ENCODE measurements around the gene KRTAP5-5. TPM values are rescaled to one million over a fixed set of nuclear protein-coding genes. Genes with fewer than 3 reads are reported as not detected.

The KRTAP5-5 gene
- total and polyA plus RNA-seq, 2 of the 13 experiments (the other 11 are each of a cell fraction or from before 2014, with no cell fraction given): not detected

DNA sequence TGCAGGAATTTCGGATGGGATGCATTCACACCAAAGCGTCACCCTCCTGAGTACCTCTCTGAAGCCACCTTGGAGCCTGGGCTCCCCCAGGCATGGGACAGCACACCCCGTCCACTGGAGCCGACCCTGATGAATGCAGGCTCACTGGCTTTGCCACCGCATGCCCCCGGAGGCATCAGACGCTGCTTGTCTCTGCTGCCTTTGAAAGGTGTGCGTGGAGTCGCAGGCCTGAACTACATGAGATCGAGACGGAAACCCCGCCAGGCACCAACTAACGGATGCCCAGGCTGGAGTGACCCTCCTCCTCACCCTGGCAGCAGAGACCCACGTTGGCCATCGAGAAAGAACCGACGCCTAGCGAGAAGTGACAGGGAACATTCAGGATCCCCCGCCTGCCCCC lies 22.5 kb downstream of the KRTAP5-5 start:
- no peak for FAIRE-seq
- no TSS peak for BruUV-seq (replicated peaks)
- H3K4me3 ChIP-seq (replicated peaks in 1 of 3; ENCODE audit: insufficient read depth in 1 of 3, low read depth in 2 of 3, low read length in 3 of 3): no peak overlapping the region
- peaks cover 0 to 8% of the 10 kb centered on the region in 2 experiments; a peak in 2 of 5 replicates for H3K27me3 ChIP-seq (ENCODE audit: control insufficient read depth in 1 of 2, insufficient read depth in 2 of 2, low read length in 2 of 2)
- H3K9ac ChIP-seq (ENCODE audit: insufficient read depth, low read depth, low read length): no peak overlapping the region
- WGBS (ENCODE audit: low lambda C conversion rate): 97% methylated on average over 10 of the region's 19 CpGs
- TF ChIP-seq ZNF430 (CRISPR knock-in tag; IDR thresholded peaks at IDR 0.05): 0 out of 2 replicates have a peak, but pooled peaks have one; percentile 3
- 0 out of 2 replicates have a peak, but pooled peaks have one; percentile 8 for TF ChIP-seq ZNF713 (CRISPR knock-in tag; IDR thresholded peaks at IDR 0.05)
- TF ChIP-seq HDAC2 (CRISPR knock-in tag; IDR thresholded peaks at IDR 0.05): no peak
- TF ChIP-seq ZNF292 (CRISPR knock-in tag; IDR thresholded peaks at IDR 0.05; ENCODE audit: borderline replicate concordance, low read depth): no peak
- TF ChIP-seq ZBTB38 (CRISPR knock-in tag; IDR thresholded peaks at IDR 0.05): peak; percentile 39; the same call in 1 of the 2 replicates
- ChIA-PET CTCF (ENCODE audit: low intra/inter-chr PET ratio, low total read pairs) (interaction anchor here (0.6 to 4.9 kb wide), 8 partner anchors 39 to 504 kb away, joined by 3 to 37 read pairs (median 8); no protein-coding TSS in a partner anchor), POLR2A (interaction anchor here (0.7 to 3.7 kb wide), 12 partner anchors 25 to 500 kb away, joined by 3 to 122 read pairs (median 6); partner anchors contain the start of gene IFITM10)
- DNase-seq (ENCODE audit: low spot score): no peak
- in situ Hi-C loops (cut with HindIII; ENCODE audit: extremely low pct_ligation_motif_present, low pct_unique_long_range_greater_than_20kb) (no loop called here), intact Hi-C loops (cut with micrococcal nuclease; ENCODE audit: unreplicated experiment) (loop anchor here (1.0 to 5.0 kb wide), 3 partner anchors 41 to 500 kb away; no protein-coding TSS in a partner anchor)
- ATAC-seq: no peak
- no peaks in the 10 kb centered on the region for H3K79me2 ChIP-seq (ENCODE audit: insufficient read depth, low read length)
- no peak overlapping the region for H3K27ac ChIP-seq (ENCODE audit: extremely low read length, insufficient read depth, low read length)
- no peak overlapping the region for H3K4me2 ChIP-seq (ENCODE audit: low read depth, low read length)
- no peak overlapping the region for H2AFZ ChIP-seq (ENCODE audit: low read length)
- no peaks in the 10 kb centered on the region for H3K36me3 ChIP-seq (replicated peaks in 1 of 2; ENCODE audit: control insufficient read depth in 1 of 2, insufficient read depth in 2 of 2, low read length in 2 of 2)
- no peaks in the 10 kb centered on the region for H4K20me1 ChIP-seq (ENCODE audit: insufficient read depth, low read length)
- no peaks in the 10 kb centered on the region for H3K9me3 ChIP-seq (ENCODE audit: low read length)
- H3K4me1 ChIP-seq (ENCODE audit: insufficient read depth, low read length): peaks cover 68% of the 10 kb centered on the region

DNA sequence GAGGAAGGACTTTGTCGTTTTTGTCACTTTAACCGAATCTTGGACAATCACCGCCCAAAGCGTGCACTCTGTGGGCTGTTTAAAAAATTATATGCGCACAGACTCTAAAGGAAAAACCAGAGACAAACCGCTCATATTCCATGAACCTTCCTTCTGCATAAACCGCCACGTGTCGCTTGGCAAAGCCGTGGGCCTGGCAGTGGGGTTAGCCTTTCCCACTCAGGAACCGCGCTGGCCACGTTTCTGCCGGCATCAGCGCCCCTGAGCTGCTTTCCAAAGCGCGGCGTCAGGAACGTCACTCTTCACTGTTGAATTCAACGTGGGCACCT lies 22.8 kb downstream of the KRTAP5-5 start:
- Histone ChIP-seq H3K27ac (ENCODE audit: extremely low read length, insufficient read depth, low read length) (no peak overlapping the region), H3K9me3 (ENCODE audit: low read length) (no peaks in the 10 kb centered on the region), H3K9ac (ENCODE audit: insufficient read depth, low read depth, low read length) (no peak overlapping the region), H3K4me3 (replicated peaks in 1 of 3; ENCODE audit: insufficient read depth in 1 of 3, low read depth in 2 of 3, low read length in 3 of 3) (no peak overlapping the region), H3K36me3 (replicated peaks in 1 of 2; ENCODE audit: control insufficient read depth in 1 of 2, insufficient read depth in 2 of 2, low read length in 2 of 2) (no peaks in the 10 kb centered on the region), H3K4me1 (ENCODE audit: insufficient read depth, low read length) (peaks cover 68% of the 10 kb centered on the region), H4K20me1 (ENCODE audit: insufficient read depth, low read length) (no peaks in the 10 kb centered on the region), H3K79me2 (ENCODE audit: insufficient read depth, low read length) (no peaks in the 10 kb centered on the region), H3K4me2 (ENCODE audit: low read depth, low read length) (no peak overlapping the region), H3K27me3 (ENCODE audit: control insufficient read depth in 1 of 2, insufficient read depth in 2 of 2, low read length in 2 of 2) (peaks cover 0 to 8% of the 10 kb centered on the region in 2 experiments; a peak in 2 of 5 replicates), H2AFZ (ENCODE audit: low read length) (no peak overlapping the region)
- ATAC-seq (no peak), DNase-seq (ENCODE audit: low spot score) (no peak), FAIRE-seq (no peak)
- ChIA-PET POLR2A (interaction anchor here (0.7 to 3.7 kb wide), 12 partner anchors 12 to 499 kb away, joined by 3 to 122 read pairs (median 6); partner anchors contain the start of gene IFITM10), CTCF (ENCODE audit: low intra/inter-chr PET ratio, low total read pairs) (interaction anchor here (0.6 to 4.9 kb wide), 8 partner anchors 39 to 504 kb away, joined by 3 to 37 read pairs (median 8); no protein-coding TSS in a partner anchor)
- no TSS peak for BruUV-seq (replicated peaks)
- 59% methylated on average over 20 of the region's 20 CpGs for WGBS (ENCODE audit: low lambda C conversion rate)
- in situ Hi-C loops (cut with HindIII; ENCODE audit: extremely low pct_ligation_motif_present, low pct_unique_long_range_greater_than_20kb) (no loop called here), intact Hi-C loops (cut with micrococcal nuclease; ENCODE audit: unreplicated experiment) (loop anchor here (1.0 to 5.0 kb wide), 3 partner anchors 41 to 500 kb away; no protein-coding TSS in a partner anchor)
- TF ChIP-seq ZNF335 (CRISPR knock-in tag; IDR thresholded peaks at IDR 0.05) (no peak), MAF1 (CRISPR knock-in tag; IDR thresholded peaks at IDR 0.05; ENCODE audit: borderline replicate concordance) (0 out of 2 replicates have a peak, but pooled peaks have one; percentile 29), MIXL1 (CRISPR knock-in tag; IDR thresholded peaks at IDR 0.05) (no peak), ZNF430 (CRISPR knock-in tag; IDR thresholded peaks at IDR 0.05) (0 out of 2 replicates have a peak, but pooled peaks have one; percentile 9), ZBTB8A (CRISPR knock-in tag; IDR thresholded peaks at IDR 0.05; ENCODE audit: borderline replicate concordance, low read depth) (no peak), ZIK1 (CRISPR knock-in tag; IDR thresholded peaks at IDR 0.05; ENCODE audit: borderline replicate concordance, low read depth) (0 out of 2 replicates have a peak, but pooled peaks have one; percentile 8), ZNF781 (CRISPR knock-in tag; IDR thresholded peaks at IDR 0.05; ENCODE audit: borderline replicate concordance, not compliant biosample characterization) (peak; percentile 15), ZNF224 (CRISPR knock-in tag; IDR thresholded peaks at IDR 0.05) (peak; percentile 47; the same call in 1 of the 2 replicates), ZBTB38 (CRISPR knock-in tag; IDR thresholded peaks at IDR 0.05) (peak; percentile 3; the same call in 1 of the 2 replicates), KLF6 (CRISPR knock-in tag; IDR thresholded peaks at IDR 0.05) (no peak), NFE2 (CRISPR knock-in tag; IDR thresholded peaks at IDR 0.05) (no peak), ZNF703 (CRISPR knock-in tag; IDR thresholded peaks at IDR 0.05; ENCODE audit: borderline replicate concordance) (no peak), ZNF33B (CRISPR knock-in tag; IDR thresholded peaks at IDR 0.05) (0 out of 2 replicates have a peak, but pooled peaks have one; percentile 34)
- TF ChIP-seq, protein P1, sequence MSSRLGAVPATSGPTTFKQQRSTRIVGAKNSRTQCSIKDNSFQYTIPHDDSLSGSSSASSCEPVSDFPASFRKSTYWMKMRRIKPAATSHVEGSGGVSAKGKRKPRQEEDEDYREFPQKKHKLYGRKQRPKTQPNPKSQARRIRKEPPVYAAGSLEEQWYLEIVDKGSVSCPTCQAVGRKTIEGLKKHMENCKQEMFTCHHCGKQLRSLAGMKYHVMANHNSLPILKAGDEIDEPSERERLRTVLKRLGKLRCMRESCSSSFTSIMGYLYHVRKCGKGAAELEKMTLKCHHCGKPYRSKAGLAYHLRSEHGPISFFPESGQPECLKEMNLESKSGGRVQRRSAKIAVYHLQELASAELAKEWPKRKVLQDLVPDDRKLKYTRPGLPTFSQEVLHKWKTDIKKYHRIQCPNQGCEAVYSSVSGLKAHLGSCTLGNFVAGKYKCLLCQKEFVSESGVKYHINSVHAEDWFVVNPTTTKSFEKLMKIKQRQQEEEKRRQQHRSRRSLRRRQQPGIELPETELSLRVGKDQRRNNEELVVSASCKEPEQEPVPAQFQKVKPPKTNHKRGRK (CRISPR knock-in tag; IDR thresholded peaks at IDR 0.05): 0 out of 2 replicates have a peak, but pooled peaks have one; percentile 16
